GM12878 (cell line): ENCODE measurements around the gene SLC12A7. TPM values are rescaled to one million over a fixed set of nuclear protein-coding genes. Genes with fewer than 3 reads are reported as not detected.

ENCODE experiments used
- ATAC-seq: fragments of 200-7000 bp; cut with Tn5 transposase; 3 replicates; pipeline ENCODE4 v1.9.1; 2020; ENCODE audit warnings: mild to moderate bottlenecking, moderate library complexity
- BruUV-seq: library from RNA; stranded (reverse); fragments of 400-500 nt; replicated peaks from 2 replicates; lab custom pipeline; 2021; lab: Mats Ljungman, UMichigan
- CTCF ChIA-PET: fragments of 300-600 bp; sonication (Branson Sonifier 250); formaldehyde crosslinking; extraction: SDS; loops from one replicate; lab custom pipeline; 2021; ENCODE audit warnings: inconsistent platforms; lab: Yijun Ruan, JAX
- POLR2A ChIA-PET: fragments of 350-600 bp; formaldehyde crosslinking; extraction: SDS; loops from one replicate; lab custom pipeline; 2021; ENCODE audit warnings: inconsistent platforms; lab: Charles Lee
- RAD21 ChIA-PET: fragments of 300-600 bp; sonication (Branson Sonifier 250); formaldehyde crosslinking; loops from one replicate; lab custom pipeline; 2023; ENCODE audit warnings: antibody characterized with exemption; ENCODE audit not compliant: unreplicated experiment; lab: Charles Lee
- SMC1A ChIA-PET: fragments of 300-600 bp; sonication (Branson Sonifier 250); formaldehyde crosslinking; loops from one replicate; lab custom pipeline; 2023; ENCODE audit not compliant: unreplicated experiment, uncharacterized antibody; lab: Charles Lee
- DNase-seq: peaks from one replicate; pipeline ENCODE4 v3.0.0-alpha.2; 2011; ENCODE audit warnings: low read depth, low spot score
- FAIRE-seq: peaks from 3 replicates; lab custom pipeline; 2011; peaks lifted over from hg19 to GRCh38; lab: Jason Lieb, UNC
- H2AFZ ChIP-seq: 2 replicates; pipeline ENCODE4 v1.6.0; 2011; ENCODE audit warnings: low read depth, low read length, control low read depth; ENCODE audit not compliant: control insufficient read depth
- H3K27ac ChIP-seq: 2 replicates; pipeline ENCODE4 v1.5.1; 2011; ENCODE audit warnings: control low read depth; ENCODE audit not compliant: control insufficient read depth, insufficient read depth
- H3K27me3 ChIP-seq, 2 experiments: replicated peaks in 1 of 2; 2 replicates each; pipeline versions ENCODE4 v1.6.0 to v1.6.1; 2011; ENCODE audit warnings: low read length in 1 of 2; ENCODE audit not compliant: control insufficient read depth in 2 of 2, insufficient read depth in 2 of 2
- H3K36me3 ChIP-seq, 2 experiments: 2 replicates each; pipeline ENCODE4 v1.5.1; 2011; ENCODE audit warnings: low read length in 1 of 2; ENCODE audit not compliant: control insufficient read depth in 2 of 2, insufficient read depth in 2 of 2
- H3K4me1 ChIP-seq: 2 replicates; pipeline ENCODE4 v1.6.1; 2011; ENCODE audit warnings: mild to moderate bottlenecking, low read length, moderate library complexity, mixed read lengths; ENCODE audit not compliant: control insufficient read depth, insufficient read depth
- H3K4me2 ChIP-seq: 2 replicates; pipeline ENCODE4 v1.6.0; 2011; ENCODE audit warnings: control low read depth; ENCODE audit not compliant: control insufficient read depth, insufficient read depth
- H3K4me3 ChIP-seq: fragments of 200-600 bp; sonication (generic); 2 replicates; pipeline ENCODE4 v1.5.1; 2016
- H3K79me2 ChIP-seq: 2 replicates; pipeline ENCODE4 v1.6.0; 2011; ENCODE audit warnings: low read length; ENCODE audit not compliant: control insufficient read depth, insufficient read depth
- H3K9ac ChIP-seq: 2 replicates; pipeline ENCODE4 v1.8.0; 2011; ENCODE audit warnings: low read length, control low read depth, mixed read lengths; ENCODE audit not compliant: control insufficient read depth, insufficient read depth
- H3K9me3 ChIP-seq: replicated peaks from 3 replicates; pipeline ENCODE4 v1.5.1; 2011; ENCODE audit warnings: mild to moderate bottlenecking, low read length; ENCODE audit not compliant: control insufficient read depth, insufficient read depth
- H4K20me1 ChIP-seq: 2 replicates; pipeline ENCODE4 v1.6.0; 2011; ENCODE audit not compliant: control insufficient read depth, insufficient read depth
- CREM ChIP-seq: IDR thresholded peaks from 2 replicates; pipeline ENCODE4 v1.6.1; 2014; ENCODE audit warnings: antibody characterized with exemption, low read depth
- HDAC2 ChIP-seq: fragments of 200-600 bp; sonication (generic); IDR thresholded peaks from 2 replicates; pipeline ENCODE4 v1.6.1; 2017
- JUNB ChIP-seq: IDR thresholded peaks from 2 replicates; pipeline ENCODE4 v1.6.1; 2016; ENCODE audit warnings: antibody characterized with exemption, mild to moderate bottlenecking
- KDM1A ChIP-seq: fragments of 200-600 bp; sonication (generic); IDR thresholded peaks from 2 replicates; pipeline ENCODE4 v1.6.1; 2016; ENCODE audit warnings: borderline replicate concordance
- SRF ChIP-seq, 2 experiments: IDR thresholded peaks; 2 replicates each; pipeline ENCODE4 v1.6.1; 2011; ENCODE audit warnings: low read depth in 2 of 2, low read length in 2 of 2, mild to moderate bottlenecking in 1 of 2, moderate library complexity in 1 of 2
- TCF7 ChIP-seq: IDR thresholded peaks from 2 replicates; pipeline ENCODE4 v1.6.1; 2014; ENCODE audit warnings: antibody characterized with exemption, borderline replicate concordance
- WGBS: methylation state at CpG from one replicate; pipeline ENCODE4 v1.1.6; 2016; ENCODE audit warnings: low lambda C conversion rate; ENCODE audit not compliant: insufficient replicate concordance, insufficient coverage; ENCODE audit errors: missing lambda C conversion rate; 5-methylcytosine and 5-hydroxymethylcytosine counted together
- in situ Hi-C: fragments of 300-500 bp; cut with MboI; formaldehyde crosslinking; loops from 9 replicates; pipeline ENCODE4 v1.14.3; 2018; ENCODE audit warnings: mixed read lengths
- intact Hi-C: fragments of 100-400 bp; cut with micrococcal nuclease; formaldehyde crosslinking; loops from one replicate; pipeline ENCODE4 v1.14.2; 2022; ENCODE audit not compliant: unreplicated experiment
- polyA plus RNA-seq, 11 experiments: library from polyadenylated mRNA; depleted of rRNA in 4 of 11; unstranded in 6 of 11; stranded (reverse) in 5 of 11; fragments of >200 nt; fragmentation: Nextera tagmentation in 4 of 11; fragmentation: Illumina TruSeq in 1 of 11; extraction: Ambion mirVana in 4 of 11; extraction: Trizol in 1 of 11; gene quantifications; 1 replicate in 1 of 11; 2 replicates in 10 of 11; pipeline versions ENCODE4 v1.2.1 to v1.2.3, GENCODE V29; 2011 to 2016; ENCODE audit warnings: inconsistent platforms in 2 of 11, missing spikeins in 2 of 11, low read depth in 1 of 11
- total RNA-seq, 4 experiments: library from RNA; depleted of rRNA in 3 of 4; stranded (reverse); fragments of >200 nt in 3 of 4; fragmentation: Illumina TruSeq in 1 of 4; extraction: Trizol in 1 of 4; gene quantifications; 2 replicates each; pipeline versions ENCODE4 v1.2.1 to v1.2.3, GENCODE V29; 2013 to 2021
- TF ChIP-seq, protein P1 (sequence below): IDR thresholded peaks from 2 replicates; pipeline ENCODE4 v1.6.1; 2011; ENCODE audit warnings: low read depth, mild to moderate bottlenecking, low read length, moderate library complexity, borderline replicate concordance; ENCODE audit errors: extremely low read depth
- TF ChIP-seq, protein P2 (sequence below): fragments of 450-650 bp; IDR thresholded peaks from 2 replicates; pipeline ENCODE4 v1.6.1; 2017; ENCODE audit warnings: mild to moderate bottlenecking, low read depth, inconsistent platforms; ENCODE audit not compliant: poor library complexity, severe bottlenecking

The SLC12A7 gene
- total and polyA plus RNA-seq, 10 of the 15 experiments (the other 5 are each of a cell fraction or from before 2014, with no cell fraction given) = 0.10 to 10.0 (median 2.9) TPM

DNA sequence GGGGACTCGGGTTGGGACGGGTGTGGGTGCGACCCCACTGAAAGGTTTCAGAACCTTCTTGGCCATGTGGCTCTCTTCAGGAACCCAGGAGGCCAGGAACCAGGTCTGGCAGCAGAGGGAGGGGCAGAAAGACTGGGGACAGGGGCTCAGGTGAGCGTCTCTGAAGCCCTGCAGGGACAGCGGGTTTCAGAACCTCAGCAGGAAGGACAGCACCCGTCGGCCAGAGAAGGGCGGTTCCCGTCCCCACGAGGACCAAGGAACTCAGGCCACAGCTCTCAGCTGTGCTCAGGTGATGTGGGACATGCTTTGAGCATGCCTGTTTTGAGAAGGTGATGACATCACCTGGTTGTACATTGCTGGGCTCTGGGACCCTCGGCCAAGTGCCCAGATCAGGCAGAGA, 25.7 kb downstream of the SLC12A7 start:
- CTCF ChIA-PET = no interaction called here
- no TSS peak for BruUV-seq
- H2AFZ ChIP-seq = no peak overlapping the region
- no peak for ATAC-seq
- RAD21 ChIA-PET = no interaction called here
- SMC1A ChIA-PET = no interaction called here
- no peak overlapping the region for H3K4me2 ChIP-seq
- no peak overlapping the region for H3K27ac ChIP-seq
- H3K9ac ChIP-seq = no peak overlapping the region
- H3K4me3 ChIP-seq = no peak overlapping the region
- H3K9me3 ChIP-seq = peaks cover 3% of the 10 kb centered on the region; the same call in 2 of the 3 replicates
- H3K79me2 ChIP-seq = no peaks in the 10 kb centered on the region
- POLR2A ChIA-PET = no interaction called here
- no peaks in the 10 kb centered on the region; a peak in 2 of 4 replicates for H3K36me3 ChIP-seq
- H3K27me3 ChIP-seq = no peaks in the 10 kb centered on the region
- in situ Hi-C loops = no loop called here
- intact Hi-C loops = no loop called here
- no peak for DNase-seq
- FAIRE-seq = no peak
- no peaks in the 10 kb centered on the region for H4K20me1 ChIP-seq
- no peaks in the 10 kb centered on the region for H3K4me1 ChIP-seq
- no peak for TF ChIP-seq TCF7
- TF ChIP-seq JUNB = no peak
- no peak for TF ChIP-seq HDAC2
- TF ChIP-seq, protein P1, sequence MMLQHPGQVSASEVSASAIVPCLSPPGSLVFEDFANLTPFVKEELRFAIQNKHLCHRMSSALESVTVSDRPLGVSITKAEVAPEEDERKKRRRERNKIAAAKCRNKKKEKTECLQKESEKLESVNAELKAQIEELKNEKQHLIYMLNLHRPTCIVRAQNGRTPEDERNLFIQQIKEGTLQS = no peak
- no peak for TF ChIP-seq KDM1A
- TF ChIP-seq, all 136 proteins: peak for 0
- WGBS = 60% methylated on average over 11 of the region's 11 CpGs

DNA sequence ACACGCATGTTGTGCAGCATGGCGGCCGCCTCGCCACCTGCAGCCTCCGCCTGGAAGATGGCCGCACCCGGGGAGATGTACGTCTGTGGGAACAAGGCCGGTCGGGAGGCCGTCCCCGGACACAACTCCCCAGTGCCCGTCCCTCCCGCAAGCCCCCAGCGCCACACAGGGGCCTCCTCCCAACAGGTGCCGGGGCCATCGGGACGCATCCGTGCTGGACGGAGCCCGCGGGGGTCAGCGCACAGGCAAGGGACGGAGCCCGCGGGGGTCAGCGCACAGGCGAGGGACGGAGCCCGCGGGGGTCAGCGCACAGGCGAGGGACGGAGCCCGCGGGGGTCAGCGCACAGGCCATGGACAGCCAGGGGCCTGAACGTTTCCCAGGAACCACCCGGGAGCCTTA, 26.5 kb downstream of the SLC12A7 start:
- no peaks in the 10 kb centered on the region for H3K4me1 ChIP-seq
- RAD21 ChIA-PET = no interaction called here
- H3K9ac ChIP-seq = no peak overlapping the region
- no peaks in the 10 kb centered on the region for H4K20me1 ChIP-seq
- POLR2A ChIA-PET = no interaction called here
- SMC1A ChIA-PET = no interaction called here
- H3K9me3 ChIP-seq = peaks cover 3% of the 10 kb centered on the region; the same call in 2 of the 3 replicates
- 90% methylated on average over 18 of the region's 39 CpGs for WGBS
- ATAC-seq (no peak), DNase-seq (no peak), FAIRE-seq (no peak)
- intact Hi-C loops = no loop called here
- H3K4me3 ChIP-seq = no peak overlapping the region
- 0 out of 4 replicates have a peak, but pooled peaks of 1 of the 2 experiments have one; percentile 0 for TF ChIP-seq SRF (IDR thresholded peaks at IDR 0.05; ENCODE audit: low read depth in 2 of 2, low read length in 2 of 2)
- TF ChIP-seq, protein P2, sequence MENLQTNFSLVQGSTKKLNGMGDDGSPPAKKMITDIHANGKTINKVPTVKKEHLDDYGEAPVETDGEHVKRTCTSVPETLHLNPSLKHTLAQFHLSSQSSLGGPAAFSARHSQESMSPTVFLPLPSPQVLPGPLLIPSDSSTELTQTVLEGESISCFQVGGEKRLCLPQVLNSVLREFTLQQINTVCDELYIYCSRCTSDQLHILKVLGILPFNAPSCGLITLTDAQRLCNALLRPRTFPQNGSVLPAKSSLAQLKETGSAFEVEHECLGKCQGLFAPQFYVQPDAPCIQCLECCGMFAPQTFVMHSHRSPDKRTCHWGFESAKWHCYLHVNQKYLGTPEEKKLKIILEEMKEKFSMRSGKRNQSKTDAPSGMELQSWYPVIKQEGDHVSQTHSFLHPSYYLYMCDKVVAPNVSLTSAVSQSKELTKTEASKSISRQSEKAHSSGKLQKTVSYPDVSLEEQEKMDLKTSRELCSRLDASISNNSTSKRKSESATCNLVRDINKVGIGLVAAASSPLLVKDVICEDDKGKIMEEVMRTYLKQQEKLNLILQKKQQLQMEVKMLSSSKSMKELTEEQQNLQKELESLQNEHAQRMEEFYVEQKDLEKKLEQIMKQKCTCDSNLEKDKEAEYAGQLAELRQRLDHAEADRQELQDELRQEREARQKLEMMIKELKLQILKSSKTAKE = no peak
- TF ChIP-seq CREM = no peak
- no peak overlapping the region for H2AFZ ChIP-seq
- in situ Hi-C loops = no loop called here
- no peak overlapping the region for H3K27ac ChIP-seq
- no peak overlapping the region for H3K4me2 ChIP-seq
- H3K27me3 ChIP-seq = no peaks in the 10 kb centered on the region
- H3K79me2 ChIP-seq = no peaks in the 10 kb centered on the region
- no peaks in the 10 kb centered on the region; a peak in 2 of 4 replicates for H3K36me3 ChIP-seq
- no TSS peak for BruUV-seq
- CTCF ChIA-PET = no interaction called here
